Non-pigmented ciliary epithelial cell (primary cell): ENCODE data around the gene CDC34.
A peak's percentile ranks its signal among the peaks of the same experiment; 100 is the strongest.

Experiments used
- DNase-seq: peaks from one replicate; pipeline ENCODE4 v3.0.0-alpha.2; 2010; ENCODE audit warnings: low read depth

CDC34 gene

GRCh38 chr19:531753-532560, at the start of gene CDC34:
Gene CDC34, plus strand, starts transcription at chr19:531760. Its CDS starts 172 bp downstream, at chr19:531932.
- DNase-seq = no peak

- DNase-seq = no peak
These were observed 49.1 kb upstream of the CDC34 start for GRCh38 chr19:482186-483041.

- DNase-seq = no peak
These were observed 48.1 kb upstream of the CDC34 start for GRCh38 chr19:483332-484072.

GRCh38 chr19:484494-484893, 47.1 kb upstream of the CDC34 start:
- DNase-seq = no peak

GRCh38 chr19:485077-485476, 46.5 kb upstream of the CDC34 start:
- DNase-seq = no peak

- no peak for DNase-seq
These were observed 45.9 kb upstream of the CDC34 start for GRCh38 chr19:485583-486236.

GRCh38 chr19:488505-489417, 42.8 kb upstream of the CDC34 start:
- DNase-seq = peak; percentile 53

GRCh38 chr19:489418-490196, 42.0 kb upstream of the CDC34 start:
- no peak for DNase-seq

- DNase-seq = no peak
These were observed 40.3 kb upstream of the CDC34 start for GRCh38 chr19:491146-491741.

GRCh38 chr19:492091-492531, 39.4 kb upstream of the CDC34 start:
- DNase-seq = no peak

- DNase-seq = no peak
These were observed 38.0 kb upstream of the CDC34 start for GRCh38 chr19:493391-494170.

- DNase-seq = no peak
These were observed 37.1 kb upstream of the CDC34 start for GRCh38 chr19:494171-495080.

- no peak for DNase-seq
These were observed 36.5 kb upstream of the CDC34 start for GRCh38 chr19:495081-495401.

- no peak for DNase-seq
These were observed 36.0 kb upstream of the CDC34 start for GRCh38 chr19:495402-496111.

- no peak for DNase-seq
These were observed 35.4 kb upstream of the CDC34 start, which contains the start of gene MADCAM1 for GRCh38 chr19:496112-496665. Gene MADCAM1, plus strand, starts transcription at chr19:496486. Its CDS starts 14 bp downstream, at chr19:496500.

GRCh38 chr19:496986-497385, 34.6 kb upstream of the CDC34 start:
- DNase-seq = no peak

- no peak for DNase-seq
These were observed 34.1 kb upstream of the CDC34 start for GRCh38 chr19:497491-497868.
